GM21786 (cell line): ENCODE results near the gene PLEKHA6.
"Not testable (repeated sequence)": the region's sequence is repeated elsewhere in the genome, so short reads cannot be mapped to it uniquely, and the experiment has no call there.

ENCODE experiments used
- ATAC-seq: cut with Tn5 transposase; IDR thresholded peaks from one replicate; pipeline ENCODE4 v1.9.1; 2021; ENCODE audit not compliant: unreplicated experiment

The PLEKHA6 gene

DNA sequence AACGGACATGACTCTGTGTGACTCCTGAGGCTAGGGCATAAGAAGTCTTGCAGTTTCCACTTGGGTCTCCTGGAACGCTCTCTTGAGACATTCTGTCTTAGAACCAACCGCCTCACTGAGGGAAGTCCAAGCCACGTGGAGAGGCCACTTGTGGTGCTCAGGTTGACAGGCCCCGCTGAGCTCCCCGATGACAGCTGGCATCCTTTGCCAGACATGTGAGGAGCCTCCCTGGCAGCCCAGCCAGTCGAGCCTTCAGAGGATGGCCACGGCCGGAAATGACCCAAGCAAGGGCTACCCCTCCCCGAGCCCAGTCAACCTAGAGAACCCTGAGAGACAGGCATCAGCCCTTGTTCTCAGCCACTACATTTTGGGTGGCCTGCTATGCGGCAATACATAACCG lies 20.7 kb downstream of the PLEKHA6 start:
- ATAC-seq: no peak

DNA sequence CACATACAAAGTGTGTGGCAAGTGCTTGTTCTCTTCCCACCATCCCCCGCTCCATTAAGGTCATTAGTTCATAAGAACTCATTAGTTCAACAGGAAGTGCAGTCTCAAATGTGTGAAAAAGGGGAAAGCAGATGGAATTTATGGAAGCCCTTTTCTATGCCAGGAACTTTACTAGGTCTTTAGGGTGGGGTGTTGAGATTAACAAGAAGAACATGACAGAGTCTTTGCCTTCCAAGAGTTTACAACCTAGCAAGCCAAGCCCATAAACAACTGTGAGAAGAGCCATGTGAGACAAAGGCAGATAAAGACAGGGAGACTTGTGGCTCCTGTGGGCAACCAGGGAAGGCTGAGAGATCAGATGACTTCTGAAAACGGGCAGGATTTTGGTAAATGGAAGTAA lies 21.4 kb downstream of the PLEKHA6 start:
- no peak for ATAC-seq

DNA sequence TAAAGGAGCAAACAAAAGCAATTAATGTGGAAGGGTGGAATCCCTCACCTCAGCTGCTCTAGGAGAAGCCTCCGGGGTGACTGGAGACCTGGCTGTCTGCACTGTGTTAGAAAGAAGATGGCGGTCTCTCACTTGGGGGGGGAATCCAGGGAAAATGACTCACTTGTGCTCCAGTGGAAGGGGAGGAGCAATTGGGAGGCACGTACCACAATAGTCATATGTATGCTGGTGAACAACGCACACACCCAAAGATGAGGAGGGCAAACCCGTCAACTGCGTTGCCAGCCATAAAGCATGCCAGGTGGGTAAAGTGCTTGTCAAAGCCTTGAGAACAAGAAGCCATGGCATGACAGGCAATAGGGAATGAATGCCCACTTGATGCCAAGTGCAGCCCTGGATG lies 22.1 kb downstream of the PLEKHA6 start:
- no peak for ATAC-seq

DNA sequence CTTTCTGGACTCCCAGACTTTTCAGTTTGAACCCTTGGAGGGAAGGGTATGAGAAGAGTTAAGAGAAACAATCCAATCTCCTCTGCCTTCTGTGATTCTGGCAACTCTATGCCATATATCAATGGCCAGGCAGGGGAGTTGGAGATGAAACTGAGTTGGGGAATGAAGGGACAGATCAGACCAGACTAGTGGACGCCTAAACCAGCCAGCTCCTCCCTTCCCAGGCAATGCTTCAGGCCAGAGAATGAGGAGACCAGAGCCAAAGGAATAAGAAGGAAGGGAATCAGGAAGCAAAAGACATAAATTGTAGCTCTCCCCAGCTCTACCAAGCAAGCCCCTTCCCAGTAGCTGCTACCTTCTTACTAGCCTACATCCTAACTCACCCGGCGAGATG lies 22.7 kb downstream of the PLEKHA6 start:
- no peak for ATAC-seq

DNA sequence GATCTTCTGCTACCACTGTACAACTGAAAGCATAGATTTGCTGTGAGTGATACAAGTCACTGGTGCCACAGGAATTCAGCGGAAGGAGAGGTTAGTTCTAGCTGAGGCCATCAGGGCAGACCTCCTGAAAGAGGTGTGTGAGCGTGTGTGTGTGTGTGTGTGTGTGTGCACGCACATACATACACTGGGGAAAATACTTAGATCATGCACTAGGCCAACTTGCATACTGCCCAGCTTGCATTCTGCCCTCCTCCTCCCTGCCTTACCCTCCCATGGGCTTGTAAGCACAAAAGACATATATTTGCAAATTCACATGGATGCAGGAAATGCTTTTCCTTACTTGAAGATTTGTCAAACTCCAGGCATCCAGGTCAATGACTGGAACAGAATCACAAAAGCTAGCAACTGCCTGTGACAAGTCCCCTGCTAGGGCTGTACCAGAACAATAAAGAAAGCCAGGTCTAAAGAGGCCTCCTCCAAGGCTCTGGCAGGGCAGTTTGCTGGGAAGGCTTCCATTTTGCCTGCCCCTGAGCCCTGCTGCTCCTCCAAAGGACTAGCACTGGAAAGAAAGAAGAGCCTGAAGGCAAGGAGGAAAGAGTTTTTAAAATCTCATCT lies 23.2 kb downstream of the PLEKHA6 start:
- no peak for ATAC-seq

DNA sequence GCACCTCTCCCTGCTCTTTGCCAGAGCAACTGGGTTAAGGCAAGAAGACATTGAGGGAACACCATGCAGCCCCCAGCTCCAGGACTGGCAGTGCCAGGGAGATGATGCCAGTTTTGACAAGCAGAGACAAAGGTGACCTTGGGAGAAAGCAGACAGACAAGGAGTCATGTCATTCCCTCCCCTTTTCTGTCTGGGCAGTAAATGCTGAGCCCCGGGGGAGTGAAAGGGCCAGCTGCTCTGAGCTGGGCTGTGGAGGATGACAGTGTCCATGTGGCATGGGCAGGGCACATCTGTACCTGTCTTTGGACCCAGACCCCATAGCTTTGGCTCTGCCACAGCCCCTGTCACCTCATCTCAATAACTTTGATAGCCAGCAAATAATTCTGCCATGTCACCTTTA lies 24.2 kb downstream of the PLEKHA6 start:
- no peak for ATAC-seq

DNA sequence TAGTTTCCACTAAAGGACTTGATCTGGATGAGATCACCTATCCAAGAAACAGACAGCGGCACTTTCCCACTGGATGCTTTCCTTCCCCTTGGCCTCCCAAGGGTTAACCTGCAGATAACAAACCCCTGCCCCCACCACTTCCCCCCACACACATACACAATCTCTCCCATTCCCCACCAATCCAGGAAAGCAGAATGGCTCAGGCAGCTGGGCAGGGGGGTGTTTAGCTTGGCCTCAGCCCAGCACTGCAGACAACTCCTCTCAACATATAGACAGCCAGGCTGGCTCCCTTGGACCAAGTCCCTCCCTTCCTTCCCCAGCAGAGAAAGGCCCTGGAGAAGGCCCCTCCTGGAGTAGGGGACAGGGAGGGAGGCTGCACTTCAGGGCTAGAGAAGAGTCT lies 24.6 kb downstream of the PLEKHA6 start:
- no peak for ATAC-seq

DNA sequence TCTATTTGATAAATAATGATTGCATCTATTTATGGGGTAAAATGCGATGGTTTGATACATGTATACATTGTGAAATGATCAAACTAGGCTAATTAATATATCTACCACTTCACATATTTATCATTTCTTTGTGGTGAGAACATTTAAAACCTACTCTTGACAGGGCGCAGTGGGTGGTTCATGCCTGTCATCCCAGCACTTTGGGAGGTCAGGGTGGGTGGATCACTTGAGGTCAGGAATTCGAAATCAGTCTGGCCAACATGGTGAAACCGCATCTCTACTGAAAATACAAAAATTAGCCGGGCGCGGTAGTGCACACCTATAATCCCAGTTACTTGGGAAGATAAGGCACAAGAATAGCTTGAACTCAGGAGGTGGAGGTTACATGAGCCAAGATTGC lies 25.3 kb downstream of the PLEKHA6 start:
- ATAC-seq: no peak

DNA sequence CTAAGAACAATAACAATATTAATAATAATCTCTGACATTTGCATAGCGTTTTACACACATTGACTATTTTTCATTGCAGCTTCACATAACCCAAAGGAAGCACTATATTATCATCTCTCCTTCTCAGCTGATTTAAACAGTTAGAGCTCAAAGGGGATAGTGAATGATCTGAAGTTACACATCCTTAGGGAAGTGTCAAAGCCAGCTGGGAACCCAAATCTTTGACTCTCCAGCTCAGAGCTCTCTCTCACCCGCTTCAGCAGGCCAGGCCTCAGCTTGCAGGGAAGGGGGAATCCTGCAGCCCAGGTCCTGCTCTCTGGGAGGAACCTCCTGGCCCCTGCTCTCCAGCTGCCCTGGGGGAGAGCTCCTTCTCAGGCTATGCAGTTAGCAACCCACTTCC lies 26.3 kb downstream of the PLEKHA6 start:
- no peak for ATAC-seq

DNA sequence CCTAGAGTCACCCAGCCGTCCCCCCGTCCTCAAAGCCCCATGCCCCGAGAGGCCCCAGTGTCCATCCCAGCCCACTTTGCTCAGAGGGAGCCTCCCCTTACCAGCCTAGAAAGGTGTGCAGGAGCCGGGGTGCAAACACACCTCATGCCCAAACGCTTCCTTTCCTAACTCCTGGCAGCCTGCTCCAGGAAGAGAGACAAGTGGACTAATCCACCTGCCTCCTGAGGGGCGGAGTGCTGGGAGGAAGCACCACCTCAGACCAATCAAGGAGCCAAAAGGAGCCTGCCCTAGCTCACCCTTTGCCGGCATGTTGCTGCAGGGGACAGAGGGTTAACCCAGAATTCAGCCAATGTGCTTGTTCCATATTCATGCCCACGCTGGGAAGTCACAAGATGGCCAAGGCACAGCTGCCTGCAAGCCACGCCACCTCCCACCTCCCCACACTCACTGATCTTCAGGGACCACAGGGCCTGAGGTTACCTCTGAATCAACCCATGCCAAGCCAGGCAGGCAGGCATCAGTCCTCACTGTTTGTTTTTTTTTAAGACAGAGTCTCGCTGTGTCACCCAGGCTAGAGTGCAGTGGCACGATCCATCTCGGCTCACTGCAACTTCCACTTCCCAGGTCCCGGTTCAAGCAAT lies 27.8 kb downstream of the PLEKHA6 start:
- no peak for ATAC-seq

DNA sequence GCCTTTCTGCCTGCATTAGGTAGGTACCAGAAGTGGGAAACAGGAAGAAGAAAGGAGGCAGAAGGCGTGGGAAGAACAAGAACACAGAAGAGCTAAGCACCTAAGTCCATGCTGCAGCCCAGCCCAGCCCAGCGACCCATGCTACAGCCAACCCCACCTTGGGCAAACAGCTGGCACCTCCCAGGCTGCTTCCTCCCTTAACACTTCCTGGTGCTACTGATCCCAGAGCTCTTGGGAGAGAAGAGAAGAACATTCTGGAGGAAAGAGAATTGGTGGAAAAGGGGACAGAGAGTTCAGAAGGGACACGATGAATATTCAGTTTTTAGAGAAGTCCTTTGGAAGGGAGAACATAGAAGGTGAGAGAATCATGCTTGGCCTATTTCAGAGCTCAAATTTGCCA lies 28.5 kb downstream of the PLEKHA6 start:
- no peak for ATAC-seq

DNA sequence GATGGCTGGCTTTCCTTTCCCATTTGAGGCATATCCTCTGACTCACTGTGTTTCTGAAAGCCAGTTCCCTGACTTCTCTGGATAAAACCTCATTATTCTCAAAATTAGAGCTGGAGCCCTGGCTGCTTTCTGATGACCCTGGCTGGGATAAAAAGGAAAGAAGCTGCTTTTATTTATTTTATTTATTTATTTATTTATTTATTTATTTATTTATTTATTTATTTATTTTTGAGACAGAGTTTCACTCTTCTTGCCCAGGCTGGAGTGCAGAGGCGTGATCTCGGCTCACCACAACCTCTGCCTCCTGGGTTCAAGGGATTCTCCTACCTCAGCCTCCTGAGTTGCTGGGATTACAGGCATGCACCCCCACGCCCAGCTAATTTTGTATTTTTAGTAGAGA lies 31.9 kb downstream of the PLEKHA6 start:
- ATAC-seq: not testable (repeated sequence)

DNA sequence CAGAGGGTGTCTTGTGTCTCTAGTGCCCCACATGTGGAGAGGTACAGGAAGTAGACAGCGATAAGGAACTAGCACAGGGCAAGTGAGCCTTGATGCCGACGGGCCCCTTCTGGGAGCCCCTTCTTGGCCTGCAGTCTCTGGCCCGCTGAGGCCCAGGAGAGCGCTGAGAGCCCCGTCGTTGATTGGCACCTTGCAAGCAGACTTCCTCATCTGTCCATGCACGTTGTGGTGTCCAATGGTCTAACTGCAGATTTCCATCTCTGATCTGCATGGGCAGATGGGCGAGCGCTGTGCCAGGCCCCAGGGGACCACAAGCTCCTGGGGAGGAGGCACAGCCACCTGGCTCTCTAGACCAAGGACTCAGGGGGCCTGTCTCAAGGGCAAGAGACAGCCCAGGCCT lies 32.4 kb downstream of the PLEKHA6 start:
- ATAC-seq: no peak

DNA sequence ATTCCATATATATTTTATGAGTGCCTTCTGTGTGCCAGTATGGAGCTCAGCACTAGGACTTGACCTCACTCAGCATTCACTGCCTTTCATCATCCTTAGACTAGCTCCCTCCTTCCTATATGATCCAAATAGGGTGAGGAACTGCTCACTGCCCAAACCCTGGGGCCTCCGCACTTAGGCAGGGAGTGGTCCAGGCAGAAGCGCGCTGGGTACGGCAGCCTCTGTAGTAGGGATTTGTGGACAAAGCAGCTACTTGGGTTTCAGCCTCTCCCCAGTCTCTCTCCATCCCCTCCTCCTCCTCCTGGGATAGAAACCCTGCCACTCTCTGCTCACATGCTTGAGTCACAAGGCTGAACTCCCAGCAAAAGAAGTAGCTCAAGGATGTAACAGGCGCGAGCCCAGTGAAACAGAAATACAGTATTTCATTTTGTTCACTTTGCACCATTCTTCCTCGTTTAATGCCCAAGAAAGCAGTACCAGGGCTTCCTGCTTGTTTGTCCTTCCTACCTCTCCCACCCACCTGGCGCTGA lies 32.9 kb downstream of the PLEKHA6 start:
- ATAC-seq: no peak

DNA sequence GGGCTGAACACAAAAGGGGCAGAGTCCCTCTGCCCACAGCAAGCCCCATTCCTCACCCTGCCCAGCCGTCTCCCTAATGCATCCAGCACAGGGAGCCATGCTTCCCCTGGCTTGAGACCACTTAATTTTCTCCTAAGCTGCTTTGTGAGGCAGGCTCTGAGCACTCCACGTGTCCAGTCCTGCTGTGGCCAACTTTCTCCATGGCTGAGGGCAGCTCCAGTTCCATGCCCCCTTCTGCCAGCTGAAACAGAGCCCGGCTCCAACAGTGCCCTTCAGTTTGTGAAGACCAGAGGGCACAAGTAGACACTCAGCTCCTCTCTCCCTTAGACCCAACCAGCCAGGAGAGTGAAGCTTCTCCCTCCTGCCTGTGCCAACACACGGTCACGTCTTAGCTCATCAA lies 33.8 kb downstream of the PLEKHA6 start:
- no peak for ATAC-seq

DNA sequence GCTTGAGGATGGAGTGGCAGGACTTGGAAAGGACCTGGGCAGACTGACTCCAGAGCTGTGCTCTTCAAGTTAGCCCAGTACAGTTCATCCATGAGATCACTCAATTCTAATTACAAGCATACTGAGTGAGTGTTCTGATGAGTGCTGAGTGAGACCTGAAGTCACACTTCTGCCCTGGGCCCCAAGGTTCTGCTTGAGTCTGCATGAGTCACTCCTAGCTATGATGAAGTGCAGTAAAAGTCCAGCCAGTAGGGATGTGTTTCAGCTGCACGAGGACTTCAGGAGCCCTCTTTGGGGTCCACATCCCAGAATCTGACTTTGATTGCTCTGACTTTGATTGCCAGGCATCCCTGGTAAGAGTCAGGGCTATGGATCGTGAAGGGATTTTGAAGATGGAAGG lies 35.8 kb downstream of the PLEKHA6 start:
- no peak for ATAC-seq

DNA sequence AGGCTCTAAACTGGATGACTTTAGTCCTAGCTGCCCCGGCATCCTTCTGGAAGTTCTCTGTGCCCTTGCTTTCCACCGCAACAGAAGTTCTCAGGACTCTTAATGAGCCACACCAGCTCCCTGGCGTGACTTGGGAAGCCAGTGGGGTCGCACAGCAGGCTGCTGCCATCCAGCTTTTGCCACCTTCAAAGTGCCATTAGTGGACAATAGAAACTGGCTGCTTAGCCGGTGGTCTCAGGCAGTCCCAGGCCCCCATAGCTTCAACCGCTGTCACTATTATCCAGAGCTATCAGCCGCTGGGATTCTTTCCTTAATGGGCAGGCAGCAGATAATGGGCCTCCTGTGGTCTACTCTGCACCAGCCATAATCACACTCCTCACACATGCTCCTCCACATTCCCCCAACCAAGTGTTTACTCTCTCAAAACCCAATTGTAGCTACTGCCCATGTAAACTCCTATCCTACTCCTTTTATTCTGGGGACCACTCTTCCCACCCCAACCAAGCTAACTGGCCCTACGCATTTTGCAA lies 37.3 kb downstream of the PLEKHA6 start:
- ATAC-seq: no peak

DNA sequence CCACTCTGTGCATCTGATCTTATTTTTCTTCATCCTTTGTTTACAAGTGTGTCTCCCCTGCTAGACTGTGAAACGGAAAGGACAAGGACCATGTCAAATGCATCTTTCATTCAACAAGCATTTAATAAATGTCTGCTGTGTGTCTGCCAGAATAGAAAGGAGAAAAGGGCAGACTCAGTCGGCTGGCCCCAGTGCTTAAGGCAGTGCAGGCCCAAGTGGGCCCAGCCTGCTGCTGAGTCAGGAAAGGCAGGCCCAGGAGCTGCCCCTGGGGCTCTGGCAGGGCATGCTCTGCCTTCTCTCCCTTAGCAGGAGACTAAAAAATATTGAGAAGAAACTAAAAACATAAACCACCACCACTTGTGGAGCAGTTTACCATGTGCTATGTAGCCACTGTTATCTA lies 38.1 kb downstream of the PLEKHA6 start:
- no peak for ATAC-seq

DNA sequence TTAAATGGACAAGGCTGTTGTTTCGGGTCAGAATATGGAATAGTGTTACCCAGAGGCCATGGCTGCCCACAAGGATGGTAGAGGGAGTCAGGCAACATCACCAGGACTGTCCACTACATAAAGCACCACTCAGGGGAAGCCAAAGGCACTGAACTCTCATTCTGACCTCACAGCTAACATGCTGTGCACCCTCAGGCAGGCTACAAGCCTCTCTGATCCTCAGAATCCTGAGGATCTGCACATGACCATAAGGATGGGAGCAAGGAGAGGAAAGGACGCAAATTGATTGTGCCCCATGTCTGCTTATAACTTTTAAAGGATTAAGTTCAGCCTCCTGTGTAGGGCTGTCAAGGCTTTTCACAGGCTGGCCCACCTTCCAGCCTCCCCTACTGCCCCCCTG lies 38.7 kb downstream of the PLEKHA6 start:
- ATAC-seq: no peak

DNA sequence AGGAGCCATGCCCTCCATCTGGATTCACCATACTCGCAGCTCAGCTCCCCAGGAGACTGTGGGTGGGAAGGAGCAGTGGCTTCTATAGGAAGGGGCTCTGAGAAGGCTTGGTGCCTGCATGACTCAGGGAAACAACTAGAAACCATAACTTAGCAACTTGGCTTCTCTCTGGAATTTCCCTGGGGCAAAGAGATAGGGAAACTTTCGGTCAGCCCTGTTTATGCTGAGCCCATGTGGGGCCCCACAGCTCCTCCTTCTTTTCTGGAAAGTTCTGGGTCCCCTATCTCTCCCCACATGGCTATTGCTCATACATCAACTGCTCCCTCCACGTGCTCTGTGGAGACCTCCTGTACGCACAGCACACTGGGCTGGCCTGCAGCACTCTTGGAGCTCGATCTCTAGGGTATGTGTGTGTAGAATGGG lies 39.3 kb downstream of the PLEKHA6 start:
- ATAC-seq: no peak

DNA sequence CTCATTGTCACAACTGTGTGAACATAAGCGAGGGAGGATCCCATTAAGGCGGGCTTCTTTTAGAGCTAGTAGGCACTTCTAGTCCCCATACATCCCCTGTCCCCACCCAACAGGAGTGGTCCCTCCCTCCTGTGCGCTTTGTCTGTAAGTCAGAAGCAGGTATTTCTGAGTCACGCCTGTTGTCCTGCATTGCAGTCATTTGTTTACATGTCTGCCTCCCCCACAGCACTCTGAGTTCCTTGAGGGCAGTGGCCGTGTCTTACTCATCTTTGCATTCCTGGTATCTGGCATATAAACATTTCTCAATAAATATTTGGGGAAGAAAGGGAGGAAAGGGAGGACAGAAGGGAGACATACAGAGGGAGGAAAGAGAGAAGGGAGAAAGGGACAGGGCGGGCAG lies 40.3 kb downstream of the PLEKHA6 start:
- no peak for ATAC-seq

DNA sequence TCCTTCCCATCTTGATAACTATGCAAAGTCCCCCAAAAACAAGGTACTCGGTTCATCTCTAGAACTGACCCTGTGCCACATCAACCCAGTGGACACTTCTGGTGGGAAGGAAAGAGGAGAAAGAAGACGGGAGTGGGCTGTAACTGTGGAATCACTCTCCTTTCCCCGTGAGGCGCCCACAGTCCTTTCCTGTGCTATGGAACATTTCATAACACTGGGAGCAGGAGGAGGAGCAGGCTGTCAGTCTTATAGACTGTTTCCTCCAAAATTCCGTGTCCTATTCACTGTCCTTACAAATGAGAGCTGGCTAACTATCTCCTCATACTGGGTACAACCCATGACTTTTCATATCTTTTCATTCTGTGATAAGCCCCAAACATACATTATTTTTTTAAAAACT lies 40.7 kb downstream of the PLEKHA6 start:
- no peak for ATAC-seq

DNA sequence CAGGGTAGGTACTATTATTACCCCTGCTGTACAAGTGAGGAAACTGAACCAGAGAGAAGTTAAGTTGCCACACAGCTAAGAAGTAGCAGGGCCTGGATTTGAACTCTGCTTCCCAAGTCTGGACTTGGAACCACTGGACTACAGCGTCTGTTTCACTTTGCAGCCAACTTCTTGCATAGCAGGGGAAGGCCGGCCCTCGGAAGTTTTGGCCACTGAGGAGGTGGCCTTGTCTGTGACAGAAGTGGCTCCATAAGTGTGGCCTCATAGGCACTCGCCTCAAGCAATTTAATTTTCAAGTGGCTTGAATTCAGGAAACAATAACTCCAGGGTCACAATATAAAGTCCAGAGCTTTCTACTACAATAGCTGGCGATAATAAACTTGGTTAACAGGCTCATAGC lies 41.4 kb downstream of the PLEKHA6 start:
- ATAC-seq: no peak
